H1 (cell line): ENCODE results near the gene BBS9. TPM values are rescaled to one million over a fixed set of nuclear protein-coding genes. Genes with fewer than 3 reads are reported as not detected.

Source experiments
- CTCF ChIA-PET: fragments of 300-600 bp; sonication (Branson Sonifier 250); formaldehyde crosslinking; loops from one replicate; lab custom pipeline; 2021; ENCODE audit not compliant: partially characterized antibody; lab: Charles Lee
- POLR2A ChIA-PET: fragments of 300-600 bp; sonication (Branson Sonifier 250); formaldehyde crosslinking; loops from one replicate; lab custom pipeline; 2021; ENCODE audit warnings: inconsistent platforms; ENCODE audit not compliant: partially characterized antibody; lab: Charles Lee
- DNase-seq, 2 experiments: peaks; one replicate each; pipeline versions ENCODE4 v3.0.0 to v3.0.0-alpha.2; 2010 to 2022; ENCODE audit warnings: low spot score in 2 of 2, low read depth in 1 of 2, mixed read lengths in 1 of 2
- FAIRE-seq: peaks from 2 replicates; lab custom pipeline; 2011; peaks lifted over from hg19 to GRCh38; lab: Jason Lieb, UNC
- H2AFZ ChIP-seq: 2 replicates; pipeline ENCODE4 v1.8.1; 2012; ENCODE audit warnings: low read length, inconsistent platforms
- H2AK5ac ChIP-seq: 2 replicates; pipeline ENCODE4 v1.6.1; 2013; ENCODE audit warnings: low read depth, low read length
- H2BK120ac ChIP-seq: replicated peaks from 2 replicates; pipeline ENCODE3; 2013; ENCODE audit warnings: low read depth, low read length, inconsistent platforms
- H2BK12ac ChIP-seq: 2 replicates; pipeline ENCODE4 v1.6.1; 2013; ENCODE audit warnings: low read depth, low read length
- H2BK15ac ChIP-seq: 2 replicates; pipeline ENCODE4 v1.6.1; 2013; ENCODE audit warnings: low read length
- H2BK20ac ChIP-seq: 2 replicates; pipeline ENCODE4 v1.6.1; 2013; ENCODE audit warnings: low read length
- H2BK5ac ChIP-seq: 2 replicates; pipeline ENCODE4 v1.6.1; 2013; ENCODE audit warnings: low read depth, low read length
- H3K14ac ChIP-seq: 2 replicates; pipeline ENCODE4 v1.6.1; 2013; ENCODE audit warnings: inconsistent platforms; ENCODE audit not compliant: insufficient read length
- H3K18ac ChIP-seq: 2 replicates; pipeline ENCODE4 v1.6.1; 2013; ENCODE audit warnings: low read length; ENCODE audit errors: extremely low read depth
- H3K23ac ChIP-seq: 2 replicates; pipeline ENCODE4 v1.6.1; 2013; ENCODE audit warnings: inconsistent platforms; ENCODE audit not compliant: insufficient read length
- H3K23me2 ChIP-seq: 2 replicates; pipeline ENCODE4 v1.6.1; 2013; ENCODE audit warnings: low read depth, low read length
- H3K27ac ChIP-seq: 2 replicates; pipeline ENCODE4 v1.6.1; 2011; ENCODE audit warnings: low read depth, low read length, inconsistent platforms
- H3K27me3 ChIP-seq, 4 experiments: replicated peaks in 1 of 4; 1 replicate in 1 of 4; 2 replicates in 3 of 4; pipeline versions ENCODE4 v1.6.1 to v1.8.1; 2011 to 2013; ENCODE audit warnings: low read length in 3 of 4, mild to moderate bottlenecking in 3 of 4, inconsistent platforms in 2 of 4, mixed read lengths in 2 of 4, moderate library complexity in 1 of 4; ENCODE audit not compliant: control insufficient read depth in 3 of 4, insufficient read depth in 3 of 4; ENCODE audit errors: extremely low read depth in 1 of 4
- H3K36me3 ChIP-seq, 4 experiments: 2 replicates each; pipeline versions ENCODE4 v1.6.1 to v1.8.1; 2011 to 2013; ENCODE audit warnings: mild to moderate bottlenecking in 4 of 4, low read length in 3 of 4, moderate library complexity in 2 of 4, control low read depth in 1 of 4, inconsistent platforms in 1 of 4; ENCODE audit not compliant: insufficient read depth in 4 of 4, control insufficient read depth in 2 of 4
- H3K4ac ChIP-seq: replicated peaks from 2 replicates; pipeline ENCODE3; 2013; ENCODE audit warnings: low read length, low read depth, mixed read lengths, inconsistent platforms; ENCODE audit not compliant: insufficient read length
- H3K4me1 ChIP-seq, 4 experiments: replicated peaks in 1 of 4; 1 replicate in 1 of 4; 2 replicates in 3 of 4; pipeline versions ENCODE4 v1.6.1 to v1.8.1; 2011 to 2013; ENCODE audit warnings: low read length in 3 of 4, inconsistent platforms in 2 of 4, mixed read lengths in 1 of 4; ENCODE audit not compliant: insufficient read depth in 4 of 4, control insufficient read depth in 3 of 4
- H3K4me2 ChIP-seq, 2 experiments: 2 replicates each; pipeline versions ENCODE4 v1.6.1 to v1.8.1; 2011 to 2013; ENCODE audit warnings: low read depth in 2 of 2, low read length in 2 of 2, control low read depth in 1 of 2, inconsistent platforms in 1 of 2, mild to moderate bottlenecking in 1 of 2; ENCODE audit not compliant: insufficient read depth in 1 of 2
- H3K4me3 ChIP-seq, 4 experiments: fragments of 200-600, 300-600 bp in 1 of 4; sonication (generic), shearing (Covaris generic), sonication (Bioruptor Twin) in 1 of 4; 2 replicates each; pipeline versions ENCODE4 v1.5.1 to v1.8.1; 2011 to 2016; ENCODE audit warnings: low read length in 4 of 4, low read depth in 3 of 4, control low read depth in 2 of 4, inconsistent platforms in 2 of 4, mild to moderate bottlenecking in 2 of 4, mixed read lengths in 1 of 4, moderate library complexity in 1 of 4; ENCODE audit not compliant: insufficient read depth in 2 of 4; ENCODE audit errors: extremely low read depth in 1 of 4
- H3K56ac ChIP-seq: replicated peaks from 2 replicates; pipeline ENCODE3; 2013; ENCODE audit warnings: low read depth, mild to moderate bottlenecking, mixed read lengths, low read length, inconsistent platforms; ENCODE audit not compliant: insufficient read length
- H3K79me1 ChIP-seq: 2 replicates; pipeline ENCODE4 v1.6.1; 2013; ENCODE audit warnings: low read depth, low read length, control low read depth
- H3K79me2 ChIP-seq, 2 experiments: 2 replicates each; pipeline versions ENCODE4 v1.6.1 to v1.8.1; 2012 to 2013; ENCODE audit warnings: low read length in 2 of 2, mild to moderate bottlenecking in 2 of 2, inconsistent platforms in 1 of 2; ENCODE audit not compliant: insufficient read depth in 2 of 2, control insufficient read depth in 1 of 2
- H3K9ac ChIP-seq, 4 experiments: replicated peaks in 1 of 4; 1 replicate in 1 of 4; 2 replicates in 3 of 4; pipeline versions ENCODE4 v1.6.1 to v1.8.1; 2011 to 2013; ENCODE audit warnings: low read depth in 3 of 4, low read length in 3 of 4, control low read depth in 2 of 4, mild to moderate bottlenecking in 2 of 4, moderate library complexity in 2 of 4, inconsistent platforms in 1 of 4; ENCODE audit errors: extremely low read depth in 1 of 4
- H3K9me3 ChIP-seq, 2 experiments: 2 replicates each; pipeline versions ENCODE4 v1.6.1 to v1.8.1; 2012 to 2013; ENCODE audit warnings: mild to moderate bottlenecking in 2 of 2, moderate library complexity in 2 of 2, control low read depth in 1 of 2, inconsistent platforms in 1 of 2, low read depth in 1 of 2, low read length in 1 of 2, mixed read lengths in 1 of 2; ENCODE audit not compliant: insufficient read depth in 2 of 2
- H4K20me1 ChIP-seq, 2 experiments: replicated peaks in 1 of 2; 2 replicates each; pipeline versions ENCODE3 to v1.8.1; 2011 to 2013; ENCODE audit warnings: inconsistent platforms in 2 of 2, low read length in 2 of 2, mild to moderate bottlenecking in 1 of 2; ENCODE audit not compliant: insufficient read depth in 2 of 2, control insufficient read depth in 1 of 2
- H4K5ac ChIP-seq: 2 replicates; pipeline ENCODE4 v1.6.1; 2013; ENCODE audit warnings: low read length, low read depth, mixed read lengths, inconsistent platforms; ENCODE audit not compliant: insufficient read length
- H4K8ac ChIP-seq: 2 replicates; pipeline ENCODE4 v1.8.0; 2013; ENCODE audit warnings: mild to moderate bottlenecking, moderate library complexity, low read length, inconsistent platforms; ENCODE audit not compliant: insufficient read depth; ENCODE audit errors: extremely low read depth
- H4K91ac ChIP-seq: replicated peaks from 2 replicates; pipeline ENCODE3; 2013; ENCODE audit warnings: low read length, mixed read lengths, inconsistent platforms; ENCODE audit not compliant: insufficient read length
- CBX5 ChIP-seq: fragments of 300-800, 300-1000 bp; sonication (generic); IDR thresholded peaks from 2 replicates; pipeline ENCODE4 v1.7.1; 2016; ENCODE audit warnings: antibody characterized with exemption, low read length, low read depth
- GABPA ChIP-seq: IDR thresholded peaks from 2 replicates; pipeline ENCODE4 v1.6.1; 2011; ENCODE audit warnings: mild to moderate bottlenecking, low read length, moderate library complexity, borderline replicate concordance; ENCODE audit not compliant: insufficient read depth
- HDAC6 ChIP-seq: IDR thresholded peaks from one replicate; pipeline ENCODE4 v1.7.1; 2012; ENCODE audit warnings: low read depth, mild to moderate bottlenecking, inconsistent platforms, low read length, moderate library complexity
- KDM4A ChIP-seq: IDR thresholded peaks from one replicate; pipeline ENCODE4 v1.7.1; 2012; ENCODE audit warnings: low read depth, mild to moderate bottlenecking, moderate library complexity, low read length, inconsistent platforms; ENCODE audit not compliant: severe bottlenecking
- TAF1 ChIP-seq: IDR thresholded peaks from 2 replicates; pipeline ENCODE4 v1.6.1; 2011; ENCODE audit warnings: mild to moderate bottlenecking, low read depth, low read length
- TBP ChIP-seq: IDR thresholded peaks from 2 replicates; pipeline ENCODE4 v1.6.1; 2011; ENCODE audit warnings: low read depth, low read length, improper control_type of control experiment
- WGBS, 2 experiments: shearing (Covaris generic) in 1 of 2; methylation state at CpG; one replicate each; pipeline versions ENCODE4 v1.1.6 to v1.1.7; 2013 to 2015; ENCODE audit warnings: low lambda C conversion rate in 2 of 2, mixed read lengths in 2 of 2, inconsistent platforms in 1 of 2, low coverage in 1 of 2, missing lambda C conversion rate in 1 of 2; ENCODE audit not compliant: insufficient replicate concordance in 2 of 2, insufficient coverage in 1 of 2, insufficient read length in 1 of 2; ENCODE audit errors: extremely low coverage in 1 of 2, missing lambda C conversion rate in 1 of 2; 5-methylcytosine and 5-hydroxymethylcytosine counted together
- polyA plus RNA-seq, 7 experiments: library from polyadenylated mRNA; depleted of rRNA in 3 of 7; stranded (reverse) in 5 of 7; unstranded in 2 of 7; fragments of >200 nt in 5 of 7; fragments of 200-250 nt in 2 of 7; gene quantifications; 1 replicate in 5 of 7; 2 replicates in 1 of 7; 4 replicates in 1 of 7; pipeline versions ENCODE4 v1.2.1 to v1.2.3, GENCODE V29; 2011 to 2013; ENCODE audit warnings: missing spikeins in 2 of 7, mixed read lengths in 2 of 7
- total RNA-seq: library from RNA; stranded (reverse); fragmentation: NEBNext Ultra II Directional; extraction: Animal tissue kit (Norgen Biotek cat#: 25700); gene quantifications from 2 replicates; pipeline ENCODE4 v1.2.1, GENCODE V29; 2021

BBS9 gene
- total and polyA plus RNA-seq, 2 of the 8 experiments (the other 6 are each of a cell fraction or from before 2014, with no cell fraction given): 22.3 to 37.0 TPM

GRCh38 chr7:33190688-33191304 lies 61.4 kb downstream of the BBS9 start:
- H3K9me3 ChIP-seq: no peaks in the 10 kb centered on the region
- no peaks in the 10 kb centered on the region for H3K79me2 ChIP-seq
- no peak overlapping the region for H3K4ac ChIP-seq
- H2BK12ac ChIP-seq: no peak overlapping the region
- no peak overlapping the region for H2BK20ac ChIP-seq
- H3K14ac ChIP-seq: no peak overlapping the region
- FAIRE-seq (no peak), DNase-seq (no peak)
- H4K91ac ChIP-seq: no peak overlapping the region
- H2AFZ ChIP-seq: no peak overlapping the region
- H3K79me1 ChIP-seq: no peaks in the 10 kb centered on the region
- H3K4me3 ChIP-seq: no peak overlapping the region
- no peak overlapping the region for H3K9ac ChIP-seq
- no peak overlapping the region for H2BK5ac ChIP-seq
- no peaks in the 10 kb centered on the region for H3K23me2 ChIP-seq
- TF ChIP-seq CBX5: no peak
- TF ChIP-seq TBP: no peak
- TF ChIP-seq TAF1: no peak
- TF ChIP-seq GABPA: no peak
- TF ChIP-seq HDAC6: no peak
- no peak for TF ChIP-seq KDM4A
- ChIA-PET POLR2A (no interaction called here), CTCF (interaction anchor here (0.6 to 1.5 kb wide), 2 partner anchors 854 to 861 kb away, joined by 3 read pairs; no protein-coding TSS in a partner anchor)
- no peak overlapping the region for H3K23ac ChIP-seq
- H4K5ac ChIP-seq: no peak overlapping the region
- no peaks in the 10 kb centered on the region for H3K36me3 ChIP-seq
- no peak overlapping the region for H3K56ac ChIP-seq
- no peak overlapping the region for H3K27ac ChIP-seq
- no peak overlapping the region for H2BK15ac ChIP-seq
- no peak overlapping the region for H2BK120ac ChIP-seq
- H3K18ac ChIP-seq: peak overlapping the region; percentile 48; the same call in 1 of the 2 replicates
- no peaks in the 10 kb centered on the region for H3K27me3 ChIP-seq
- H2AK5ac ChIP-seq: no peak overlapping the region
- no peaks in the 10 kb centered on the region for H4K20me1 ChIP-seq
- no peak overlapping the region for H3K4me2 ChIP-seq
- no peak overlapping the region for H4K8ac ChIP-seq
- WGBS, 2 experiments: 94% methylated on average over 2 of the region's 2 CpGs; no CpG with 5 or more reads in 1 of the 2 experiments
- peaks cover 0 to 4% (median 0%) of the 10 kb centered on the region in 4 experiments; a peak in 2 of 7 replicates for H3K4me1 ChIP-seq
